SK-MEL-5 (cell line): Measurements from ENCODE around the gene CD164. TPM values are rescaled to one million over a fixed set of nuclear protein-coding genes. Genes with fewer than 3 reads are reported as not detected.
"Not testable (repeated sequence)": the region's sequence is repeated elsewhere in the genome, so short reads cannot be mapped to it uniquely, and the experiment has no call there.

Experiments used
- DNase-seq: peaks from one replicate; pipeline ENCODE4 v3.0.0-alpha.2; 2016; ENCODE audit warnings: low read depth, low spot score
- in situ Hi-C: cut with HindIII; loops from 2 replicates; pipeline ENCODE4 v1.10.0; 2016; ENCODE audit warnings: low sequenced_read_pairs, high pct_unique_total_duplicates, low pct_unique_long_range_greater_than_20kb
- total RNA-seq: library from RNA; depleted of rRNA; stranded (reverse); fragments of >200 nt; shearing (Covaris generic); gene quantifications from 2 replicates; pipeline ENCODE4 v1.2.3, GENCODE V29; 2014

Gene CD164
- total RNA-seq, 1 experiment from 2014 or later = 217 TPM

DNA sequence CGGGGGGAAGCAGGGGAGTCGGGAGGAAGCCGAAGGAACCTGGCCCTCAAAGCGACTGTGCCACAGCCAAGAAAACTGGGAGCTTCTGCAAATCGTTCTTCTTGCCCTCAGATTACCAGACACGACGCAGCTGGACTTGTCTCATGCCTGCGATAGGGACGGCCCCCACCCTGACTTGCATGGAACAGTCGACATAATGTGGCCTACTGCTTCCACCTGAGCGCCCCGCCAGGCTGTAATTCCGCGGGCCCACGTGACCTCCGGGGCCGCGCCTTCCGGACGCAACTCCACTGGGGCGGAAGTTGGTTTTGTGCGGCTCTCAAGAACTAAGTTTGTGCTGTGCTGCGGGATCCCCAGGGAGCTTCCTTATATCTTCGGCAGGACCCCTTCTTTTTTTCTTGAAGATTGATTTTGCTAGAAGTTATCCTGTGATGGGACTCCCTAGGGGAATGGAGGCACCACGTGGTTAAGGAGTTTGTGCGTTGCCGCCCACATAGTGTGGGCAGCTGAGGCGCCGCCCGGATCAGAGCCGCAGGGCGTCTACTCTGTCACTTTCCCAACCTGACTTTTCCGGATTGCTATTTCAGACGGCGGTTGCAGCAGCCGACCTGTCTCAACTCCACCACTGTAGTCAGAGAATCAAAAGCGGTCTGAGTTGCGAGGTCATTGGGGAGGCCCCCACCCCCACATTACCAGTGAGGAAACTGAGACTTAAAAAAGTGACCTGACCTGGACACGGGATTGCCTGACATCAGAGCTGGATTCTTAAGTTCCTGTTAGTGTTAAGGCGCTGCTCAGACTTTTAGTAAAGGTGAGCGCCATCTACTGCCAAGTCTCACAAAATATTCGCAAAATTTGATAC is 540 bp upstream of the CD164 start:
- peak; percentile 92 for DNase-seq
- in situ Hi-C loops = no loop called here

DNA sequence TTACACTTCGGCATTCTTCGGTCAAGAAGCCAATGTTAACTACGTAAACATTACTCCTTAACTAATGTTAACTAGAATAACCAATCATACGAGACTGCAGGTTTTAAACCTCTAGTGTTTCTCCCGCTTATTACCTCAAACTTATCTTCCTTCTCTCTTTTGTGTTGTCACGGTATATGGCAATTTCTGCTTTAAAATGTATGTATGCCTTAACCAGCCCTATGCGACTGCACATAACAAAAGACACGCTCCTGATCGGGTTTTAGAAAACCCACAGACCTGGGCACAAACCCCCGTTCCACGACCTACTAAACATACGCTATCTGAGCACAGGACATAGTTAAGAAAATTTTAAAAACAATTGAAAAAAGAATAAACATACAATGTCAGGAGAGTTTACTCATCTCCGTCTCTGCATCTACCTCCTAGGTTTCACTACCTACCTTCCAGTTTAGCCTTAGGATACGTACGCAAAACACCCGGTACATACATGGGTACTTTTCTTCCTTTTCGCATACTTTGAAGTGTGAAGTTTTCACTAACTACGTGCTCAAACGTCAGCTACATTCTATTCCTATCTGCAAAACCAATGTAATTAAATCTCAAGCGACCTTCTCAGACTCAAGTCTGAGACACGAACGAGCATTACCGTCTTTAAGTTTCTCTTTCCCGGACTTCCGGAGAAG is 1.1 kb downstream of the CD164 start:
- in situ Hi-C loops = no loop called here
- no peak for DNase-seq

DNA sequence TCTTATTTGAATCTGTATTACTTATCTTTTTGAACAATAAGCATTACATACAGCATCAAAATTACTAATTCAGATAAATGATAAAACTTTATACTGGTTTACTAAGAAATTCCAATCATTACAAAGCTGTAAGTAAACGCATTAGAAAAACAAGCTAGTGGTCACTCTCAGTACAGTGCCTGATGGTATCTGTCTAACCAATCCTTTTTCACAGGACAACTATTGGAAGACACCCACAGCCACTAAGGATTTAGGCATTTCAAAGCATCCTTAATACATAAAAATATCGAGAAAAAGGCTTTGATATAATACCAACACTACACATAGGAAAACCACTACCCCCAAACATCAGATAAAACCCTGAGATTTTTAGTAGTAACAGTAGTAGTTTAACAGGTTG is 2.6 kb downstream of the CD164 start:
- no peak for DNase-seq
- in situ Hi-C loops = no loop called here

DNA sequence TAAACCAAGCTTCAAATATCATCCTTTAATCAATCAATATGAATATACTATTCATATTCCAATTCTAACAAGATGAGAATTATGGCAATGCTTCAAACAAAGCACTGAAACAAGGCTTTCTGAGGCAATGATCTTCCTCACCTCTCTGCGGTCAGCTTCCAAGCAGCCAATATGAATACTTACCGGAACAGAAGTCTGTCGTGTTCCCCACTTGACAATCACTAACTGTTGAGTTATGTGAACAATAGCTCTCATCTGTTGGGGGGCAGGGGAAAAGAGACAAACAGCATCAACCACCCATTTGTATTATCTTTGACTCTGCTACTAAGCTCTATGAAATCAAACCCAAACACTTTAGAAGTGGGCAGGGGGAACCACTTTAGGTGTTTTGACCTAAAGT is 4.5 kb downstream of the CD164 start:
- in situ Hi-C loops = no loop called here
- DNase-seq = no peak

DNA sequence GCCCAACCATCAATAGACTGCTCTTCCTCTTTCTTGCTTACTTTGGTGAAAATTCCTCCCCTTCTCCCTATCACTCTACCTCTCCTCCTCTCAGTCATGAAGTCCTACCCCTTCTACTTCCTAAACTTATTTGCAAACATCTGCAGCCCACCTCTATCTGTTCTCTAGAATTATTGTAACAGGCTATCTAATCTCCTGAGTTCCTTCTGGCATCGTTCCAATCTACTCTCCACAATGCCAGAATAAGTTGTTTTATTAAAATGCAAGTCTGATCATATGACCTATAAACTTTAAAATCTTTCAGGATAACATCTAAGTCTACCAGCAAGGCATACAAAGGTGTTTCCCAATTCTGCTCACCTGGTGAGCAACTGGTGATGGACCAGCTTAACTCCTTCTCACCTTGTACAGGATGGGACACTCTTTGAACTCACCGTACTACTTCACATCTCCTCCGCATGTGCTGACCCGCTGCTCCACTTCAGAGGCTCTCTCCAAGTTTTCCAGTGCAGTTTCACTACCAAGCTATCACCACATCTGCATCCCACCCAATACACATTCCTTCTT is 7.9 kb downstream of the CD164 start:
- no peak for DNase-seq
- in situ Hi-C loops = no loop called here

DNA sequence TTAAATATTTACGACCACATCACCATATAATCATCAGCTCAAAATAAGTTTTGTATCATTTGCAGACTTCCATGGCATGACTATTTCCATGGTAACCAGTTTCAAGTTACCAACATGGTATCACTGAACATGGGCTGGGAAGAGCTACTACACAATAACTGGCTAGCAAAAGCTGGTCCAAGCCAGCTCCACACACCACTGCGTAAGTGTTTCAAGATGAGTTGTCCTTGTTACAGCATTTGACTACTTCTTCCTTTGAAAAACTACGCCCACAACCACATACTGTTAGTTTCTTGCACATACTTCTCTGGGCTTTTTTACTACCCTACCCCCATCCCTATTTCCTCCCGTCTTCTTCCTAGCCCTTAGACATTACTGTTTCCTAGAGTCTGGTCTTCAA is 8.5 kb downstream of the CD164 start:
- DNase-seq = no peak

DNA sequence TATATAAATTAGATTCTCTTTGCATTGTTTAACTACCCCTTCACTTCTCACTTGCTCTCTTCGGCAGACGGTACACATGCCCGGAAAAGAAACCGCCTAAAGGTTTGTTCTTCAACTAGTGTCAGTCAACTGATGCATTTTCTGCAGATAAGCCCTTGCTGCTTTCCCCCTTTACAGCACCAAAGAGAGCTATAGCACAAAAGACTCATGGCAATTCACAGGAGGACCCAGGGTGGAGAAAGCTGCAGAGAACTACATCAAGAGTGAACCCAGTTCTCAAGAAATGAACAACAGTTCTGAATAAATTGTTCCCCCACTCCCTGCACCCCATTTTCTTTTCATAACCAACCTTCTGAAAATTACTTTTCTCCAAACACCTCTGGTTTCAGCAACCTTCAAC is 8.9 kb downstream of the CD164 start:
- in situ Hi-C loops = no loop called here
- no peak for DNase-seq

More for the DNA sequence above, 8.5 kb downstream of the CD164 start:
- in situ Hi-C loops = no loop called here

DNA sequence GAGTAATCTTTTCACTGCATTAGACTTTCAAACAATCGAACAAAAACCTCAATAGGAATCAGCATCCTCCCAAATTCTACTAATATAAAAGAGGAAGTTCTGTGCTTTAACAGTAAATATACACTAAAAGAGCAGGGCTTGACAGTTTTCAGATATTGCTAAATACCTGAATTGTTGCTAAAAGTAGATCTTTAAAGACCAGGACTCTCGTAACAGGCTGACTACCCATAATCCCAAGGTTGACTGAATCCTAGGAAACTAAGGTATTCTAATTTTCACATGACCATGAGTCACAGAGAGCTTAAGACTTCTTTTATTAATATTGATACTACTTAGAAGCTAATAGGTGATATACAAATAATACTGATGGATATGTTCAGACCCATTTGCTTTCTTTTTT is 10.1 kb downstream of the CD164 start:
- in situ Hi-C loops = no loop called here

DNA sequence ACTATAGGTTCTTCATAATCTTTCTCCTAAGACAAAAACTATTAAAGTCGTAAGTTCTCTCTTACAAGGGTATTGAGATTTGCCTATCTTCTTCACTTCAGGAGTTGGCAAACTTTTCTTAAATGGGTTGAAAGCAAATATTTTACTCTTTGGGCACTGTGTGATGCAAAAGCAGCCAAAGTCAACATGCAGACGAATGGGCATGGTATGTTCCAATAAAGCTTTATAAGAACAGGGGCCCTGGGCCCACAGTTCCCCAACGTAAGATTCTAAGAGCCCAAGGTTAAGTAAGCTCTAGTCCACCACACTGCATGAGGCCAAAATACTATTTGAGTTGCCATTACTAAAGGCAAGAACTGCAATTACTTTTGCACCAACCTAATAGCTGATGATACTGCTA is 11.5 kb downstream of the CD164 start:
- in situ Hi-C loops = no loop called here
- DNase-seq = no peak

More for the DNA sequence above, 10.1 kb downstream of the CD164 start:
- no peak for DNase-seq

DNA sequence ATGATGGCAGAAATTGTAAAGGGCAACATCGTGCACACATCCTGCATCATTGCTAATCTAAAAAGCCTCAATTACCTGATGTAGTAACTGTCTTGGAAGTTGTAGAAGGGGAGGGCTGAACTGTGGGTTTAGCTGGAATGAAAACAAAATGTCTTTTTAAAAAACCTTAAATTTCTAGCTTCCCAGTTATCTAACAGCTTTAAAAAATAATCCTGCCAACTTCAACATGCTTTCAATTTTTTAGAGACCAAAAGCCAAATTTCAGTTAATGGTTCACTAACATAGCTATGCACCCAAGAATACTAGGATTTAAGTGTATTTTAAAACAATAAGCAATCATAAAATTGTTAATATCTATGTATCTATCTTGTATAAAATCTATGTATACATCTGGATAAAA is 11.9 kb downstream of the CD164 start:
- no peak for DNase-seq
- in situ Hi-C loops = no loop called here

DNA sequence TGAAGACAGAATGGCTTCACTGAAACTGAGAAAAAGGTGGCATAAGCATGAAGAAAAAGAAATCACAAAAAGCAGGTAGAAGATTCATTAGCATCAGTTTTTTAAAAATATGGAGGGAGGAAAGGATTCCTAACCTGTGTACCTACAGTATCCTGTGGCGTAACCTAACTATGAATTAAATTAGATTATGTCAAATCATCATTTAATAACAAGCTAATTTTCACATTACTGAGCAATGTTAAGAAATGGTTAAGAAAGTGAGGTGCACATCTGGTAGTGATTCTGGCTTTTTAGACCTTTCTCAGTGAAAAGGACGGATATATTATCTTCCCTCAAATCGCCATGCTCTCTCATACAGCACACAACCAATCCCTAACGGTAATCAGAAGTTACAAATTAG is 12.5 kb downstream of the CD164 start:
- DNase-seq = no peak
- in situ Hi-C loops = no loop called here

DNA sequence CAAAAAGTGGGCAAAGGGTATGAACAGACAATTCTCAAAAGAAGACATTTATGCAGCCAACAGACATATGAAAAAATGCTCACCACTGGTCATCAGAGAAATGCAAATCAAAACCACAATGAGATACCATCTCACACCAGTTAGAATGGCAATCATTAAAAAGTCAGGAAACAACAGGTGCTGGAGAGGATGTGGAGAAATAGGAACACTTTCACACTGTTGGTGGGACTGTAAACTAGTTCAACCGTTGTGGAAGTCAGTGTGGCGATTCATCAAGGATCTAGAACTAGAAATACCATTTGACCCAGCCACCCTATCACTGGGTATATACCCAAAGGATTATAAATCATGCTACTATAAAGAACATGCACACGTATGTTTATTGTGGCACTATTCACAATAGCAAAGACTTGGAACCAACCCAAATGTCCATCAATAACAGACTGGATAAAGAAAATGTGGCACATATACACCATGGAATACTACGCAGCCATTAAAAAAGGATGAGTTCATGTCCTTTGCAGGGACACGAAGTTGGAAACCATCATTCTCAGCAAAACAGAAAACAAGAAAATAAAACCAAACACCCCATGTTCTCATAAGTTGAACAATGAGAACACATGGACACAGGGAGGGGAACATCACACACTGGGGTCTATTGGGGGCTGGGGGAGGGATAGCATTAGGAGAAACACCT is 17.7 kb downstream of the CD164 start:
- DNase-seq, in situ Hi-C loops: not testable (repeated sequence)

DNA sequence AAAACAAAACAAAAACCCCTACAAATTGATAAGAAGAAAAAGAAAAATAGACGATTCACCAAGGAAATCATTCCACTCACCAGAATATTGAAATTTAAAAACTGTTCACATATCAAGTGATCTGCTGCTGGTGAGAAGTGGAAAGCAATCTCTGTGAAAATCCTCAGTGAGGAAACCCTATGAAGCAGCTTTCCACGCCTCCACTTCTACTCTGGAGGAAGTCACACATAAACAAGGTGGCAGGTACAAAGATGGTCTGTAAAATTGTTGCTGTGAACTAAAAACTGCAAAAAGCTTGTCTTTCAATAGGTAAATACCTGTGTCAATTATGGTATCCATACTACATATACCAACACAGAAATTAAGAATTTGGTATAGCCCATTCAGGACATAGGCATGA is 18.5 kb downstream of the CD164 start:
- in situ Hi-C loops = no loop called here
- DNase-seq = no peak

DNA sequence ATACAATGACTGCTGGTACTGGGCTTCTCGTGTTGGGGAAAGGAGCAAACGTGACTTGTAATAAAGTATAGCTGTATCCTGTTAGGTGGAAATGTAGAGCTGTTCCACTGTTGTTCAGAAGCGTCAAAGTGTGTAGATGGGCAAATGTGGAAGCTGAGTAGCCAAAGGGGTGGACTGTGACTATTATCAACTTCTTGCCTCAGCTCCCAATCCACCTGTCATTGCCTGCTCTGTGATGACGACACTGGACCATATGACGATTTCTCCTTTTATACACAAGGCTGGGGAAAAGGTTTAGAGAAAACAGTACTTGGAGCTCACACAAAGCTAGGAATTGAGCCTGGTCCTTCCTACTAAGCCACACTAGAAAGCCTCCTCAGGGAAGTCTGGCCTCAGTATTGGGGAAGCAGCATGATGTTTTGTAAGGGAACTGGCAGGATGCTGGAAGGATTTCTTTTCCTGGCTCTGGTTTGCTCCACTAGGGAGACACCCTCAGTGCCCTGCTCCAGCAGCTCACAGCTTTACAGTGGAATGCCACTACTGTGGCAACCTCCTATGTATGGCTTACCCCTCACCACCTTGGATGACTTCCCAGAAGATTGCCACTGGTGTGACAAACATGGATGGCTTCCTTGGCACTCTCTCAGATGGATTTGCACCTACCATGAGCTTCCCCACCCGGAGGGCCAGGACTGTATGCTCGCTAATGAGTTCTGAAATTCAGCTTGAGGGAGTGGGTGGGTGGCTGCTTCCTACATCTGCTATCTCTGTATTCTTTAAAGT is 20.0 kb downstream of the CD164 start:
- in situ Hi-C loops = no loop called here
- DNase-seq = no peak

DNA sequence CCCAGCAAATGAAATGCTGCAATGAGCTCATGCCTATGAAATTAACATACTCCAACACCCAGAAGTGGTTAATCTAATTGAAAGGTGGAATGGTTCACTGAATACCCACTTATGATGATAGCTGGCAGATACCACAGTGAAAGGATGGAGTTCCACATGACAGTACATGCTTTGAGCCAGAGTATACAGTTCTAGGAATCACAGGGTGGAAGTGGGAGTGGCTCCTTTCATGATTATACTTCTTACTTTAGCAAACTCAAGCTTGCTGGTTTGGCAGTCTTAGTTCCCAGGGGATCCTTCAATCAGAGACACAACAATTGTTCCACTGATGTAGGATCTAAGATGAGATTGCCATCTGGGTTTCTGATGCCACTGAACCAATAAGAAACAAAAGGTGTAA is 21.5 kb downstream of the CD164 start:
- in situ Hi-C loops = no loop called here
- DNase-seq = no peak

DNA sequence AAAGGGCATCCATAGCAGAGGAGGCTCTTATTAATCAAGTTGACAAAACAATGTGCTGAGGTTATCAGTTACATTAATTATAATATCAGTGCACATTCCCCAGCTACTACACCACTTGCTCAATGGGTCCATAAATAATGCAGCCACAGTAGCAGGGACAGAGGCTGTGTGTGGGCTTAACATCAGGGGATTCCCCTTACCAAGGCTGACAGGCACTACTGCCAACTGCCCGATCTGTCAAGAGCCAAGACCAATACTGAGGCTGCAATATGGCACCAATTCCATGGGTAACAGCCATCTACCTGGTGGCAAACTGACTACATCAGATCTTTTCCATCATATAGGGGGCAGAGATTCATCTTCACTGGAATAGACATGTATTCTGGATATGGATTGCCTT is 22.0 kb downstream of the CD164 start:
- in situ Hi-C loops = no loop called here
- DNase-seq = no peak

DNA sequence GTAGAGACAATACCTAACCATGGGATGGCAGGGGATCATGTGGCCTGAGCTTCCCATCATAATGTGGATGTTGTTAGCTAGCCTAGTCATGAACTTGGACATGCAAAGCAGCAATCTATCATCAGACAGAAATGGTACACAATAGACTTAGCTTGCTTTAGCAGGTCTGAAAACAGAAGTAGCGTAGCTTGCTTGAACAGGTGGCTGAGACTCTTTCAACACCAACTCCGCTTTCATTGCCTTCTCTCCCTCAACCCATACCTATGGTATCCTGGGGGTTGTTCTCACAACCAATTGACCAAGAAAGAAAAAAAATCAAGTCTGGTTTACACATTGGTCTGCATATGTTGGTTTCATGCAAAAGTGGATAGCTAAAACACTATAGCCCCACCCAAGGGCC is 23.0 kb downstream of the CD164 start:
- in situ Hi-C loops = no loop called here
- no peak for DNase-seq

DNA sequence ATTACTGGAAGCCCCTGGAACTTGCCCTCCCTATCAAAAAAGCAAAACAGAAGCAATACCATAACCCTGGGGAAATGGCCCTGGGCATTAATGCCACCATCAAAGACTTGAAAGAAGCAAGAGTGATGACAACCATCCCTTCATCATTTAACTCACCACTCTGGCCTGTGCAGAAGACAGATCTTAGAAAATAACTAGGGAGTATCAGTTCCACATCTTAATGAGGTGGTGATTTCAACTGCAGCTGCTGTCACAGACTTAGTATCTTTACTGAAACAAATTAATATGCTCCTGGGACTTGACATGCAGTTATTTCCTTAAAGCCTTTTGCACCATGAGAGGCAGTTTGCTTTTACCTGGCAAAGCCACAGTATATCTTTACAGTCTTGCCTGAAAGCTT is 24.1 kb downstream of the CD164 start:
- DNase-seq = no peak
- in situ Hi-C loops = no loop called here
